Prostate gland (tissue), 2 donors: ENCODE results near the gene RORC. TPM values are rescaled to one million over a fixed set of nuclear protein-coding genes. Genes with fewer than 3 reads are reported as not detected.
"Not testable (repeated sequence)": the region's sequence is repeated elsewhere in the genome, so short reads cannot be mapped to it uniquely, and the experiment has no call there.

Experiments
- DNase-seq: peaks from one replicate; pipeline ENCODE4 v3.0.0-alpha.2; 2019; ENCODE audit warnings: low spot score
- H3K27ac ChIP-seq, 2 donors: fragments of 200-600 bp; sonication (generic); 2 replicates each; pipeline ENCODE4 v1.5.1; 2017 to 2019
- H3K27me3 ChIP-seq: fragments of 200-600 bp; sonication (generic); replicated peaks from 2 replicates; pipeline ENCODE4 v1.5.1; 2019; ENCODE audit not compliant: insufficient read depth
- H3K36me3 ChIP-seq, 2 donors: fragments of 200-600 bp; sonication (generic); 1 replicate in 1 of 2; 2 replicates in 1 of 2; pipeline versions ENCODE4 v1.5.1 to v1.8.1; 2017 to 2019
- H3K4me1 ChIP-seq: fragments of 200-600 bp; sonication (generic); replicated peaks from 2 replicates; pipeline ENCODE4 v1.5.1; 2019
- H3K4me3 ChIP-seq, 2 donors: fragments of 200-600 bp; sonication (generic); 2 replicates each; pipeline ENCODE4 v1.5.1; 2017 to 2019
- H3K9me3 ChIP-seq: fragments of 200-600 bp; sonication (generic); 2 replicates; pipeline ENCODE4 v1.5.1; 2017
- POLR2A ChIP-seq: fragments of 450-650 bp; IDR thresholded peaks from one replicate; pipeline ENCODE4 v1.6.1; 2016; ENCODE audit warnings: antibody characterized with exemption, mild to moderate bottlenecking
- POLR2AphosphoS5 ChIP-seq: sonication (generic); formaldehyde crosslinking; IDR thresholded peaks from one replicate; pipeline ENCODE4 v1.6.1; 2017; ENCODE audit warnings: antibody characterized with exemption
- WGBS: methylation state at CpG from one replicate; pipeline ENCODE4 v1.1.5; 2018; 5-methylcytosine and 5-hydroxymethylcytosine counted together
- intact Hi-C: fragments of 100-400 bp; cut with DNase I; formaldehyde crosslinking; loops from one replicate; pipeline ENCODE4 v1.14.2; 2022
- total RNA-seq, 2 donors: library from RNA; depleted of rRNA; stranded (reverse); fragments of >200 nt; gene quantifications; one replicate each; pipeline ENCODE4 v1.1.0, GENCODE V29; 2016
- TF ChIP-seq, protein P1 (sequence below), 4 experiments: fragments of 200-600 bp in 2 of 4; fragments of 450-650 bp in 2 of 4; sonication (generic) in 2 of 4; IDR thresholded peaks; 1 replicate in 3 of 4; 2 replicates in 1 of 4; pipeline ENCODE4 v1.5.1; 2016 to 2019; ENCODE audit warnings: antibody characterized with exemption in 4 of 4, mild to moderate bottlenecking in 2 of 4, moderate library complexity in 2 of 4

Gene RORC
- total RNA-seq, 2 donors from 2014 or later: 51.8 to 73.2 TPM

DNA sequence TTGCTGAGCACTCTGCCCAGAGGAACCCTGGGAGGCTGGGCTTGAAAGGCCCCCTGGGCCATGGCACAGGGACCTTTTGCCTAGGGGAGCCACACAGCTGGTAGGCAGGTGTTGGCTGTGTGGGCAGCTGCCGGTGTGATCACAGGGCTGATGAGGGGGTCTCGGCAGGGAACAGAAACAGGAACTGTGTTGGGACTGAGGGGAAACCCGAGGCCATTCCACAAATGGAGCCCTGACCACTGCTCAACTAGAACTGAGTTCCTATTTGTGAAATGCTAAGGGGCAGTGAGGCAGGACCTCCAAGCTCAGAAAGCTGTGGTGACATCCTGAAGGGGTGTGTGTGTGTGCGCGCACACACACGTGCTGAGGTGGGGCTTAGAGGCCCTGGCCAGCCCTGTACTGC, 28.3 kb upstream of the RORC start:
- Histone ChIP-seq H3K4me3 (no peak overlapping the region), H3K27me3 (no peaks in the 10 kb centered on the region), H3K9me3 (no peaks in the 10 kb centered on the region), H3K36me3 (no peaks in the 10 kb centered on the region), H3K27ac (no peak overlapping the region), H3K4me1 (no peaks in the 10 kb centered on the region)
- TF ChIP-seq POLR2A (no peak), POLR2AphosphoS5 (no peak)
- TF ChIP-seq, protein P1, sequence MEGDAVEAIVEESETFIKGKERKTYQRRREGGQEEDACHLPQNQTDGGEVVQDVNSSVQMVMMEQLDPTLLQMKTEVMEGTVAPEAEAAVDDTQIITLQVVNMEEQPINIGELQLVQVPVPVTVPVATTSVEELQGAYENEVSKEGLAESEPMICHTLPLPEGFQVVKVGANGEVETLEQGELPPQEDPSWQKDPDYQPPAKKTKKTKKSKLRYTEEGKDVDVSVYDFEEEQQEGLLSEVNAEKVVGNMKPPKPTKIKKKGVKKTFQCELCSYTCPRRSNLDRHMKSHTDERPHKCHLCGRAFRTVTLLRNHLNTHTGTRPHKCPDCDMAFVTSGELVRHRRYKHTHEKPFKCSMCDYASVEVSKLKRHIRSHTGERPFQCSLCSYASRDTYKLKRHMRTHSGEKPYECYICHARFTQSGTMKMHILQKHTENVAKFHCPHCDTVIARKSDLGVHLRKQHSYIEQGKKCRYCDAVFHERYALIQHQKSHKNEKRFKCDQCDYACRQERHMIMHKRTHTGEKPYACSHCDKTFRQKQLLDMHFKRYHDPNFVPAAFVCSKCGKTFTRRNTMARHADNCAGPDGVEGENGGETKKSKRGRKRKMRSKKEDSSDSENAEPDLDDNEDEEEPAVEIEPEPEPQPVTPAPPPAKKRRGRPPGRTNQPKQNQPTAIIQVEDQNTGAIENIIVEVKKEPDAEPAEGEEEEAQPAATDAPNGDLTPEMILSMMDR (IDR thresholded peaks at IDR 0.05): no peak
- DNase-seq: no peak
- intact Hi-C loops: no loop called here
- 84% methylated on average over 6 of the region's 6 CpGs for WGBS

DNA sequence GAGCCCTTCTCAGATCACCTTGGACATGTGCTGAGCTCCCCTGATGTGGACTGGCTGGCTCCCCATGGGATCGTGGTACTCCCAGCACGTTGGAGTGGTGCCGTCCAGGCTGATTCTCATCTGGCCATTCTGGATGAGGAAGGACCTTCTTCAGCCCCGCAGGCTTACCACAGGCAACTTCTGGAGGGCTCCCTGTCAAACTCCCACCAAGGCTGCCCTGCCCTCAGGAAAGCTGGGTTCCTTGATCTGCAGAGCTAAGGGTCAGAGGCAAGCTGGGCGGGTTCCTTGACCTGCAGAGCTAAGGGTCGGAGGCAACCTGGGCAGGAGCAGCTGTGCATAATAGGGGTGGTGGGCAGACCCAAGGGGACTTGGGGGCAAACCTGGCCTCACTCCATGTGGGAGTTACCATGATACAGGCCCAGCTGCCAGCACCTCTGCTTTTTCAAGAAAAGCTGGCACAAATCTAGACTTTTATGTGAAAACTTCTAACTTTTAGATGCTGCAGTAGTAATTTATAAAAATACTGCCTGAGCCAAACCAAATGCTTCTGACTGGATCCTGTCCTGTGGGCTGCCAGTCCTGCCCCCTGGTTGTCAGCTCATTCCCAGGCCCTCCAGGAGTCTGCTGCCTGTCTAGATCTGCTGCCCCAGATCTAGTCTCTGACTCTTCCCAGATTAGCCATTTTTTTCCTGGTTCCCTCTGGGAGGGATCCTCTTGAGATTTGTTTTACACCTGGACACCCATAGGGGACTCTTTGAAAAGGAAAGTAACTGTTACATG, 27.5 kb upstream of the RORC start:
- Histone ChIP-seq H3K36me3 (no peaks in the 10 kb centered on the region), H3K27me3 (no peaks in the 10 kb centered on the region), H3K27ac (no peak overlapping the region), H3K4me1 (no peaks in the 10 kb centered on the region), H3K4me3 (no peak overlapping the region), H3K9me3 (no peaks in the 10 kb centered on the region)
- no peak for TF ChIP-seq POLR2AphosphoS5
- TF ChIP-seq, protein P1 (IDR thresholded peaks at IDR 0.05): no peak
- TF ChIP-seq POLR2A: no peak
- DNase-seq: no peak
- intact Hi-C loops: no loop called here
- 90% methylated on average over 6 of the region's 6 CpGs for WGBS

DNA sequence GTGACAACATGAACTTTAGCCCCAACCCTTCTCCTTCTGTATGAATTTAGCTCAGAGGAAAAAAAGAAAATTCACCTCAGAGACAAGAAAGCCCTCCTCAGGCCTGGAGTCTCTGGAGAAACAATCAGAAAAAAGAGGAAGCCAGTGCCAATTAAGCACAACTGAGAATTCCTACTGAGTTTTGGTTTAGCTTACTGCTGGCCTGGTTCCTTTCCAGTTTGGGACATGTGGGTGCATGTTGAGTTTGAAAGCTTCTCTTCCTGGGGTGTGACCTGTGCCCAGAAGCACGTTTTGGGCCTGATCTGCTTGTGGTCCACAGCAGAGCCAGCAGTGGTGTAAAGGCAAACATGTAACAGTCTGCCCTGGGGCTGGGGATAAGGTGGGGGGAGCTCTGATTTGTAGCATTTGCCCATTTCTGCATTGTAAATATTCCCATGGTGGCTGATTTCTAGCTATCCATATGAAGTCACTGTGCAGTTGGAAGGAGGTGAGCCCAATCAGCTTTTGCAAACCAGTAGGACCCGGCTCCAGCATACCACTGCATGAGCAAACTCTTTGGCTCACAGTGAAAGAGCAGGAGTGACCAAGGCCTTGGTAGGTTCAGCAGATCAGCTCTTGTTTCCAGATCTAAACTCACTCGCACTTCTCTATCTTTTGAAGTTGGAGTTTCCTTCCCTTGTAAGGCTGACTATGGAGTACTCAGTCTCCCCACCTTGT, 26.6 kb upstream of the RORC start:
- Histone ChIP-seq H3K4me1 (no peaks in the 10 kb centered on the region), H3K9me3 (no peaks in the 10 kb centered on the region), H3K27me3 (no peaks in the 10 kb centered on the region), H3K27ac (peak overlapping the region in 1 of 2 donors; percentile 8), H3K36me3 (no peaks in the 10 kb centered on the region), H3K4me3 (no peak overlapping the region)
- no peak for DNase-seq
- WGBS: 56% methylated on average over 3 of the region's 3 CpGs
- TF ChIP-seq POLR2A: no peak
- no peak for TF ChIP-seq POLR2AphosphoS5
- TF ChIP-seq, protein P1 (IDR thresholded peaks at IDR 0.05): no peak
- intact Hi-C loops: no loop called here

DNA sequence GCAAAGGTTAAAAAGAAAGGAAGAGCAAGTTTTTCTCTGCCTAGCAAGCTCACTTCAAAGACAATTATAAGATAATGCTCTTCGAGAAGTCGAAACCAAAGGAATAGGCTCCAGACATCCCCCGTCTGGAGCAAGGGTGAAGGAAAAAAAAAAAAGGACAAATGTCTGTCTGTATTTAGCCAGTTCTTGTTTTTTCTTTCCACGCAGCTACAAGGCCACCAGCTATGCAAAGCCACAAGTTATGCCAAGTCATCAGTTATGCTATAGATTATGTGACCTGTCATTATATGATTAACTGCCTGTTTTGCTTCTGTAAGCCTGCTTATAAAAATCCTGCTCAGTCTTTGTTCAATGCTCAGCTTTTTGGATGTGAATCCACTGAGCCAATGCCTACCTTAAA, 24.3 kb upstream of the RORC start:
- intact Hi-C loops: no loop called here
- DNase-seq: no peak

DNA sequence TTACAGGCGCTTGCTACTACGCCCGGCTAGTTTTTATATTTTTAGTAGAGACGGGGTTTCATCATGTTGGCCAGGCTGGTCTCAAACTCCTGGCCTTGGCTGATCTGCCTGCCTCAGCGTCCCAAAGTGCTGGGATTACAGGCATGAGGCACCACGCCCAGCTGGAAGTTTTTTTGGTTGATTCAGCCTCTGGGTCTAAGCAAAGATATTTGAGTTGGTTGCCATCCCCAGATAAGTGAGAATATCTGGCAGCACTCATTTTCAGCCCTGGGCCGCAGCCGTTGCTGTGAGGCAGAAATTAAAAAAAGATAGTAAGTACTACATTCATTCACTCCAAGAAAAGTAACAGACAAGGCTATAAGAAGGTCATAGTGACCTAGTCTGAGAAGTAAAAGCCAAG, 23.9 kb upstream of the RORC start:
- H3K9me3 ChIP-seq, H3K27me3 ChIP-seq, H3K27ac ChIP-seq, intact Hi-C loops, H3K4me3 ChIP-seq, DNase-seq, H3K36me3 ChIP-seq, H3K4me1 ChIP-seq: not testable (repeated sequence)
- WGBS: 61% methylated on average over 8 of the region's 8 CpGs

More for the DNA sequence above, 24.3 kb upstream of the RORC start:
- H3K27ac ChIP-seq: no peak overlapping the region
- no peaks in the 10 kb centered on the region for H3K9me3 ChIP-seq
- no peak overlapping the region for H3K4me3 ChIP-seq
- H3K27me3 ChIP-seq: no peaks in the 10 kb centered on the region
- WGBS: 33% methylated on average over 4 of the region's 4 CpGs
- no peaks in the 10 kb centered on the region for H3K4me1 ChIP-seq
- no peak for TF ChIP-seq POLR2AphosphoS5
- H3K36me3 ChIP-seq: no peaks in the 10 kb centered on the region

DNA sequence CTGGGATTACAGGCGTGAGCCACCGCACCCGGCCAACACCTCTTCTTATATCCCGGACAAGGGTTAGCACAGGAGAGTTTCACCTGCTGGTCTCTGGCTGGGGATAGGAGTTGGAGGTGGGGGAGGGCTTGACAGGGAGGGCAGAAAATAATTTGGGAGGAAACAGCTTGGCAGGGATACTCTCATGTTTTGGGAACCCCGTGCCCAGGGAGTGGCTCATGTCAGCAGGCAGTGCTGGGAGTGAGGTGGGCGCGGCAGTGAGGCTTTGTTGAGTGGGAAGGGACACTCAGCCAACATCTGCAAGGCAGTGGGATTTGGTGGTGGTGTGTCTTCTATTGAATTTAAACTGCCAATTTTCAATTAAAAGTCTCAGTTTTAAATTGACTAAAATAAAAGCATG, 23.1 kb upstream of the RORC start:
- no peak for DNase-seq
- intact Hi-C loops: no loop called here
- Histone ChIP-seq H3K9me3 (no peaks in the 10 kb centered on the region), H3K36me3 (no peaks in the 10 kb centered on the region), H3K27me3 (no peaks in the 10 kb centered on the region), H3K4me3 (no peak overlapping the region), H3K27ac (no peak overlapping the region), H3K4me1 (no peaks in the 10 kb centered on the region)
- TF ChIP-seq POLR2A (no peak), POLR2AphosphoS5 (no peak)
- TF ChIP-seq, protein P1 (IDR thresholded peaks at IDR 0.05): no peak
- 84% methylated on average over 7 of the region's 7 CpGs for WGBS
